GM12874 (cell line): ENCODE measurements around the gene ANXA2R.

Experiments used
- CTCF ChIP-seq: IDR thresholded peaks from 2 replicates; pipeline ENCODE4 v1.5.1; 2011; ENCODE audit warnings: low read depth, mild to moderate bottlenecking, control low read depth, low read length, moderate library complexity; ENCODE audit not compliant: insufficient read depth

Gene ANXA2R

GRCh38 chr5:43068037-43068436, 27.9 kb upstream of the ANXA2R start:
- TF ChIP-seq CTCF = no peak

GRCh38 chr5:43066799-43067741, 27.0 kb upstream of the ANXA2R start:
- TF ChIP-seq CTCF = no peak

GRCh38 chr5:43065948-43066798, 26.1 kb upstream of the ANXA2R start:
- TF ChIP-seq CTCF = no peak

- TF ChIP-seq CTCF = no peak
Measured at GRCh38 chr5:43065387-43065947, 25.3 kb upstream of the ANXA2R start.

- TF ChIP-seq CTCF = no peak
Measured at GRCh38 chr5:43063721-43064171, 23.6 kb upstream of the ANXA2R start.

GRCh38 chr5:43061352-43062075, 21.4 kb upstream of the ANXA2R start:
- no peak for TF ChIP-seq CTCF
